HCT116 (cell line): ENCODE measurements around the gene SLC2A1. TPM values are rescaled to one million over a fixed set of nuclear protein-coding genes. Genes with fewer than 3 reads are reported as not detected.

Source experiments
- ATAC-seq: fragments of 200-7000 bp; cut with Tn5 transposase; 2 replicates; pipeline ENCODE4 v1.9.1; 2020; ENCODE audit warnings: mild to moderate bottlenecking, moderate library complexity
- BruUV-seq: library from RNA; stranded (reverse); fragments of 400-500 nt; replicated peaks from 2 replicates; lab custom pipeline; 2021; lab: Mats Ljungman, UMichigan
- CTCF ChIA-PET: fragments of 300-600 bp; sonication (Branson Sonifier 250); formaldehyde crosslinking; loops from one replicate; lab custom pipeline; 2021; ENCODE audit warnings: antibody characterized with exemption; lab: Charles Lee
- POLR2A ChIA-PET: fragments of 300-600, 350-600 bp; sonication (Branson Sonifier 250); formaldehyde crosslinking; loops from one replicate; lab custom pipeline; 2021; ENCODE audit warnings: antibody characterized with exemption; lab: Charles Lee
- RAD21 ChIA-PET, 2 experiments: fragments of 300-600 bp; sonication (Branson Sonifier 250); formaldehyde crosslinking; loops; one replicate each; lab custom pipeline; 2023; ENCODE audit warnings: low total read pairs in 2 of 2; ENCODE audit not compliant: uncharacterized antibody in 2 of 2, unreplicated experiment in 2 of 2, low non-redundant PET in 1 of 2; lab: Charles Lee
- DNase-seq: peaks from one replicate; pipeline ENCODE4 v3.0.0-alpha.2; 2010; ENCODE audit warnings: low read depth, low spot score
- H2AFZ ChIP-seq: fragments of 200-600 bp; shearing (Covaris generic), sonication (generic); 2 replicates; pipeline ENCODE4 v1.6.1; 2017; ENCODE audit warnings: low read depth, mixed run types, mixed read lengths, antibody characterized with exemption, low read length; ENCODE audit not compliant: poor library complexity, severe bottlenecking
- H3K27ac ChIP-seq: 2 replicates; pipeline ENCODE4 v1.5.1; 2012; ENCODE audit warnings: low read depth, low read length
- H3K27me3 ChIP-seq: fragments of 200-600 bp; sonication (generic); 2 replicates; pipeline ENCODE4 v1.6.1; 2016; ENCODE audit warnings: mixed run types, low read length, mixed read lengths; ENCODE audit not compliant: insufficient read depth
- H3K36me3 ChIP-seq, 2 experiments: fragments of 200-500 bp in 1 of 2; fragments of 200-600 bp in 1 of 2; sonication (Bioruptor generic) in 1 of 2; sonication (generic) in 1 of 2; 2 replicates each; pipeline versions ENCODE4 v1.5.1 to v1.6.1; 2014 to 2016; ENCODE audit warnings: low read length in 2 of 2, inconsistent platforms in 1 of 2, mixed read lengths in 1 of 2, mixed run types in 1 of 2; ENCODE audit not compliant: insufficient read depth in 2 of 2, control insufficient read depth in 1 of 2
- H3K4me1 ChIP-seq, 2 experiments: fragments of 200-600 bp in 1 of 2; sonication (generic) in 1 of 2; 2 replicates each; pipeline versions ENCODE4 v1.5.1 to v1.6.1; 2012 to 2017; ENCODE audit warnings: low read length in 2 of 2, inconsistent platforms in 1 of 2, mild to moderate bottlenecking in 1 of 2, mixed read lengths in 1 of 2, mixed run types in 1 of 2, moderate library complexity in 1 of 2; ENCODE audit not compliant: insufficient read depth in 2 of 2, control insufficient read depth in 1 of 2
- H3K4me2 ChIP-seq: fragments of 200-600 bp; sonication (generic); 2 replicates; pipeline ENCODE4 v1.6.1; 2017; ENCODE audit warnings: mixed run types, low read length, mixed read lengths
- H3K4me3 ChIP-seq, 2 experiments: fragments of 200-600 bp in 1 of 2; sonication (generic) in 1 of 2; replicated peaks in 1 of 2; 2 replicates each; pipeline ENCODE4 v1.5.1; 2011 to 2016; ENCODE audit warnings: low read length in 2 of 2, control low read depth in 1 of 2, low read depth in 1 of 2, mild to moderate bottlenecking in 1 of 2, mixed read lengths in 1 of 2, mixed run types in 1 of 2
- H3K79me2 ChIP-seq: fragments of 200-600 bp; sonication (generic); 2 replicates; pipeline ENCODE4 v1.6.1; 2017; ENCODE audit warnings: mild to moderate bottlenecking, mixed run types, low read length, moderate library complexity, mixed read lengths; ENCODE audit not compliant: insufficient read depth
- H3K9ac ChIP-seq: fragments of 200-600 bp; sonication (generic); 2 replicates; pipeline ENCODE4 v1.6.1; 2016; ENCODE audit warnings: low read length, mixed read lengths
- H3K9me2 ChIP-seq: fragments of 200-600 bp; sonication (generic), shearing (Covaris generic); 2 replicates; pipeline ENCODE4 v1.6.1; 2017; ENCODE audit warnings: mixed run types, mild to moderate bottlenecking, moderate library complexity; ENCODE audit not compliant: insufficient read depth
- H3K9me3 ChIP-seq, 2 experiments: fragments of 200-500 bp in 1 of 2; fragments of 200-600 bp in 1 of 2; sonication (Bioruptor generic) in 1 of 2; sonication (generic) in 1 of 2; 2 replicates each; pipeline ENCODE4 v1.6.1; 2014 to 2017; ENCODE audit warnings: low read length in 2 of 2, mixed read lengths in 2 of 2, inconsistent platforms in 1 of 2, low read depth in 1 of 2, mild to moderate bottlenecking in 1 of 2, mixed run types in 1 of 2, moderate library complexity in 1 of 2; ENCODE audit not compliant: control insufficient read depth in 1 of 2, insufficient read depth in 1 of 2
- H4K20me1 ChIP-seq: fragments of 200-600 bp; sonication (generic), shearing (Covaris generic); 2 replicates; pipeline ENCODE4 v1.6.1; 2017; ENCODE audit warnings: mixed run types, mild to moderate bottlenecking, moderate library complexity; ENCODE audit not compliant: insufficient read depth
- CBX3 ChIP-seq: IDR thresholded peaks from 2 replicates; pipeline ENCODE4 v1.6.1; 2012; ENCODE audit warnings: low read depth
- CEBPB ChIP-seq: IDR thresholded peaks from 2 replicates; pipeline ENCODE4 v1.6.1; 2012; ENCODE audit warnings: low read depth
- EGR1 ChIP-seq: IDR thresholded peaks from 2 replicates; pipeline ENCODE4 v1.6.1; 2012; ENCODE audit warnings: low read depth
- ELF1 ChIP-seq: IDR thresholded peaks from 2 replicates; pipeline ENCODE4 v1.6.1; 2012; ENCODE audit warnings: low read depth, borderline replicate concordance
- EZH2 ChIP-seq: fragments of 200-600 bp; sonication (generic); IDR thresholded peaks from 2 replicates; pipeline ENCODE4 v1.6.1; 2017; ENCODE audit warnings: antibody characterized with exemption, mixed run types
- EZH2phosphoT487 ChIP-seq: fragments of 200-600 bp; IDR thresholded peaks from 2 replicates; pipeline ENCODE4 v1.6.1; 2018; ENCODE audit warnings: antibody characterized with exemption, borderline replicate concordance
- JUND ChIP-seq: IDR thresholded peaks from 2 replicates; pipeline ENCODE4 v1.6.1; 2012
- POLR2A ChIP-seq: IDR thresholded peaks from 2 replicates; pipeline ENCODE4 v1.7.0; 2011; ENCODE audit warnings: borderline replicate concordance; ENCODE audit not compliant: insufficient read depth, insufficient read length; ENCODE audit errors: extremely low read depth
- POLR2AphosphoS5 ChIP-seq: IDR thresholded peaks from 2 replicates; pipeline ENCODE4 v1.6.1; 2011; ENCODE audit warnings: mild to moderate bottlenecking, low read depth, low read length, moderate library complexity
- RAD21 ChIP-seq: IDR thresholded peaks from 2 replicates; pipeline ENCODE4 v1.6.1; 2012; ENCODE audit warnings: low read depth, mild to moderate bottlenecking
- SIN3A ChIP-seq: IDR thresholded peaks from 2 replicates; pipeline ENCODE4 v1.6.1; 2012; ENCODE audit warnings: low read depth
- SP1 ChIP-seq: IDR thresholded peaks from 2 replicates; pipeline ENCODE4 v1.6.1; 2012; ENCODE audit warnings: low read depth
- SRF ChIP-seq: IDR thresholded peaks from 2 replicates; pipeline ENCODE4 v1.6.1; 2012; ENCODE audit warnings: low read depth
- TCF7L2 ChIP-seq: IDR thresholded peaks from 2 replicates; pipeline ENCODE4 v1.7.0; 2011; ENCODE audit warnings: borderline replicate concordance, inconsistent platforms; ENCODE audit not compliant: insufficient read depth, insufficient read length; ENCODE audit errors: extremely low read depth
- YY1 ChIP-seq: IDR thresholded peaks from 2 replicates; pipeline ENCODE4 v1.6.1; 2011; ENCODE audit warnings: low read length, low read depth, moderate library complexity, mild to moderate bottlenecking; ENCODE audit not compliant: insufficient replicate concordance; ENCODE audit errors: extremely low read depth
- ZFX ChIP-seq: fragments of 450-650 bp; IDR thresholded peaks from 2 replicates; pipeline ENCODE4 v1.6.1; 2017
- intact Hi-C: fragments of 100-400 bp; cut with micrococcal nuclease; formaldehyde crosslinking; loops from 2 replicates; pipeline ENCODE4 v1.10.0; 2022
- total RNA-seq: library from RNA; stranded (reverse); gene quantifications from one replicate; pipeline ENCODE4 v1.2.1, GENCODE V29; 2021; ENCODE audit not compliant: unreplicated experiment
- TF ChIP-seq, protein P1 (sequence below): IDR thresholded peaks from 2 replicates; pipeline ENCODE4 v1.6.1; 2012
- TF ChIP-seq, protein P2 (sequence below): IDR thresholded peaks from 2 replicates; pipeline ENCODE4 v1.6.1; 2012
- TF ChIP-seq, protein P3 (sequence below): IDR thresholded peaks from 2 replicates; pipeline ENCODE4 v1.6.1; 2011; ENCODE audit warnings: mild to moderate bottlenecking, low read length, moderate library complexity; ENCODE audit not compliant: insufficient replicate concordance; ENCODE audit errors: extremely low read depth
- TF ChIP-seq, protein P4 (sequence below), 3 experiments: fragments of 200-600 bp in 1 of 3; sonication (generic) in 1 of 3; IDR thresholded peaks in 2 of 3; conservative IDR thresholded peaks in 1 of 3; 2 replicates each; pipeline ENCODE4 v1.5.1; 2012 to 2017; ENCODE audit warnings: low read depth in 2 of 3, low read length in 2 of 3, antibody characterized with exemption in 1 of 3, borderline replicate concordance in 1 of 3, control low read depth in 1 of 3, mild to moderate bottlenecking in 1 of 3, mixed read lengths in 1 of 3, mixed run types in 1 of 3, moderate library complexity in 1 of 3; ENCODE audit not compliant: insufficient read depth in 1 of 3

SLC2A1 gene
- total RNA-seq, 1 experiment from 2014 or later = 248 TPM

DNA sequence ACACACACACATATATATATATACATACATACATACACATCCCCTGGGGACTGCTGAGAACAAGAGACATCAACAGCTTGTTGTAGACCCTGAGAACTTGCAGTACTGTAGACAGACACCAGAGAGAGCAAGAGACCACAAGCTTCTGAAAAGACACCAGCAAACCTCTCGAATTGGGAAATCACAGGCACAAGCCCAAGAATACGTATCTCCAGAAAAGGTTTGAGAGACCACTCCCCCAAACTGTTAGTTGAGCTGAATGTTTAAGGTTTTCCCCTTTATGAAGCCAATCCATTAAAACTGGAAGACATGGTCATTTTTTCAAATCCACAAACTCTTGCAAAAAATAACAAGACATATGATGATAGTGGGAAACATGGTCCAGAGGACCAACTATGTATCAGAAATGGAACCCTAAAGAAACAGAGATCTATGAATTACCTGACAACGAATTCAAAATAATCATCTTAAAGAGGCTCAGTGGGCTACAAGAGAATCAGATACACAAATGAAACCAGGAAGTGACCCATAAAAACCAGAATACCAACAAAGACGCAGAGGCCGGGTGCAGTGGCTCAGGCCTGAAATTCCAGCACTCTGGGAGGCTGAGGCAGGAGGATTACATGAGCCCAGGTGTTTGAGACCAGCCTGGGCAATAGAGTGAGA is 45.1 kb downstream of the SLC2A1 start (continued):
- no peak for TF ChIP-seq SP1
- TF ChIP-seq POLR2A = no peak
- TF ChIP-seq, protein P1, sequence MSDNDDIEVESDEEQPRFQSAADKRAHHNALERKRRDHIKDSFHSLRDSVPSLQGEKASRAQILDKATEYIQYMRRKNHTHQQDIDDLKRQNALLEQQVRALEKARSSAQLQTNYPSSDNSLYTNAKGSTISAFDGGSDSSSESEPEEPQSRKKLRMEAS = no peak
- no peak for TF ChIP-seq EGR1
- TF ChIP-seq ELF1 = no peak
- TF ChIP-seq, protein P2, sequence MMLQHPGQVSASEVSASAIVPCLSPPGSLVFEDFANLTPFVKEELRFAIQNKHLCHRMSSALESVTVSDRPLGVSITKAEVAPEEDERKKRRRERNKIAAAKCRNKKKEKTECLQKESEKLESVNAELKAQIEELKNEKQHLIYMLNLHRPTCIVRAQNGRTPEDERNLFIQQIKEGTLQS = no peak
- TF ChIP-seq, protein P3, sequence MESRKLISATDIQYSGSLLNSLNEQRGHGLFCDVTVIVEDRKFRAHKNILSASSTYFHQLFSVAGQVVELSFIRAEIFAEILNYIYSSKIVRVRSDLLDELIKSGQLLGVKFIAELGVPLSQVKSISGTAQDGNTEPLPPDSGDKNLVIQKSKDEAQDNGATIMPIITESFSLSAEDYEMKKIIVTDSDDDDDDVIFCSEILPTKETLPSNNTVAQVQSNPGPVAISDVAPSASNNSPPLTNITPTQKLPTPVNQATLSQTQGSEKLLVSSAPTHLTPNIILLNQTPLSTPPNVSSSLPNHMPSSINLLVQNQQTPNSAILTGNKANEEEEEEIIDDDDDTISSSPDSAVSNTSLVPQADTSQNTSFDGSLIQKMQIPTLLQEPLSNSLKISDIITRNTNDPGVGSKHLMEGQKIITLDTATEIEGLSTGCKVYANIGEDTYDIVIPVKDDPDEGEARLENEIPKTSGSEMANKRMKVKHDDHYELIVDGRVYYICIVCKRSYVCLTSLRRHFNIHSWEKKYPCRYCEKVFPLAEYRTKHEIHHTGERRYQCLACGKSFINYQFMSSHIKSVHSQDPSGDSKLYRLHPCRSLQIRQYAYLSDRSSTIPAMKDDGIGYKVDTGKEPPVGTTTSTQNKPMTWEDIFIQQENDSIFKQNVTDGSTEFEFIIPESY = no peak
- TF ChIP-seq ZFX = no peak
- no peak for TF ChIP-seq YY1
- no peak for TF ChIP-seq TCF7L2
- peak; percentile 77 for TF ChIP-seq CEBPB
- TF ChIP-seq EZH2phosphoT487 = no peak
- TF ChIP-seq SIN3A = no peak

DNA sequence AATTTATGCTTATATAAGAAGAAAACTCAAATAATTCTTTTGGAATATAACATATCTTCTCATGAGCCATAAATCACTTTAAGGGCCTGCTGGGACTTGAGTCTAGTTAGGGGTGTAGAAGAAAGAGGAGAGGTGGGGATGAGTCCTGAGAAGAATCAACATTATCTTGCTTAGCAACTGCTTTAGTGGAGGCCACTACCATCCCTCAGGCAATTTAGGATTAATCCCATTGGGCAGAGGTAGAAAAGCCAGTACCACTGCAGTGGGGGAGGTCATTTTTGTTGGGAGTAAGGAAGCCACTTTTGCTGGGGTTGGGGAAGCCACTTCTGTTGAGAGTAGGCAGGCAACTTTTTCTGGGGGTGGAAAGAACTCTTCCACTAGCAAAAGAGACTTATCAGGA is 47.7 kb downstream of the SLC2A1 start:
- Histone ChIP-seq H3K4me3 (no peak overlapping the region), H3K9ac (no peak overlapping the region), H2AFZ (no peak overlapping the region), H3K9me3 (no peaks in the 10 kb centered on the region; a peak in 1 of 4 replicates), H3K79me2 (no peaks in the 10 kb centered on the region), H3K4me1 (peaks cover 0 to 3% of the 10 kb centered on the region in 2 experiments; a peak in 1 of 4 replicates), H3K27ac (no peak overlapping the region), H3K36me3 (no peaks in the 10 kb centered on the region), H4K20me1 (no peaks in the 10 kb centered on the region), H3K4me2 (no peak overlapping the region), H3K27me3 (no peaks in the 10 kb centered on the region), H3K9me2 (no peaks in the 10 kb centered on the region)
- no TSS peak for BruUV-seq
- ATAC-seq (no peak), DNase-seq (no peak)
- RAD21 ChIA-PET = interaction anchor here in 1 of 2 experiments (1.0 kb wide), 1 partner anchor 163 kb away, joined by 4 read pairs; no protein-coding TSS in a partner anchor
- POLR2A ChIA-PET = no interaction called here
- intact Hi-C loops = loop anchor here (10.0 kb wide), 3 partner anchors 294 to 504 kb away; no protein-coding TSS in a partner anchor
- CTCF ChIA-PET = interaction anchor here (8.7 kb wide), 1 partner anchor 162 kb away, joined by 267 read pairs; no protein-coding TSS in a partner anchor
- TF ChIP-seq SRF = no peak
- no peak for TF ChIP-seq SIN3A
- no peak for TF ChIP-seq JUND
- no peak for TF ChIP-seq ZFX
- no peak for TF ChIP-seq EZH2
- TF ChIP-seq RAD21 = no peak
- TF ChIP-seq ELF1 = no peak
- TF ChIP-seq CBX3 = no peak
- TF ChIP-seq, protein P3 = no peak
- TF ChIP-seq, protein P4, sequence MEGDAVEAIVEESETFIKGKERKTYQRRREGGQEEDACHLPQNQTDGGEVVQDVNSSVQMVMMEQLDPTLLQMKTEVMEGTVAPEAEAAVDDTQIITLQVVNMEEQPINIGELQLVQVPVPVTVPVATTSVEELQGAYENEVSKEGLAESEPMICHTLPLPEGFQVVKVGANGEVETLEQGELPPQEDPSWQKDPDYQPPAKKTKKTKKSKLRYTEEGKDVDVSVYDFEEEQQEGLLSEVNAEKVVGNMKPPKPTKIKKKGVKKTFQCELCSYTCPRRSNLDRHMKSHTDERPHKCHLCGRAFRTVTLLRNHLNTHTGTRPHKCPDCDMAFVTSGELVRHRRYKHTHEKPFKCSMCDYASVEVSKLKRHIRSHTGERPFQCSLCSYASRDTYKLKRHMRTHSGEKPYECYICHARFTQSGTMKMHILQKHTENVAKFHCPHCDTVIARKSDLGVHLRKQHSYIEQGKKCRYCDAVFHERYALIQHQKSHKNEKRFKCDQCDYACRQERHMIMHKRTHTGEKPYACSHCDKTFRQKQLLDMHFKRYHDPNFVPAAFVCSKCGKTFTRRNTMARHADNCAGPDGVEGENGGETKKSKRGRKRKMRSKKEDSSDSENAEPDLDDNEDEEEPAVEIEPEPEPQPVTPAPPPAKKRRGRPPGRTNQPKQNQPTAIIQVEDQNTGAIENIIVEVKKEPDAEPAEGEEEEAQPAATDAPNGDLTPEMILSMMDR (IDR thresholded peaks at IDR 0.05 in 2 of 3, conservative IDR thresholded peaks at IDR 0.05 in 1 of 3; ENCODE audit: borderline replicate concordance in 1 of 3, insufficient read depth in 1 of 3, low read depth in 2 of 3, low read length in 2 of 3) = no peak
- TF ChIP-seq POLR2AphosphoS5 = no peak
